Muscle layer of duodenum (tissue), 2 donors: ENCODE data around the gene SPATA2.
"Not testable (repeated sequence)": the region's sequence is repeated elsewhere in the genome, so short reads cannot be mapped to it uniquely, and the experiment has no call there.

Source experiments
- H3K27ac ChIP-seq: one replicate; pipeline ENCODE4 v1.7.0; 2013; ENCODE audit warnings: mild to moderate bottlenecking, low read length
- H3K27me3 ChIP-seq: one replicate; pipeline ENCODE4 v1.7.0; 2013; ENCODE audit warnings: low read depth, mild to moderate bottlenecking, control low read depth, low read length
- H3K36me3 ChIP-seq, 2 donors: one replicate each; pipeline ENCODE4 v1.7.0; 2013; ENCODE audit warnings: low read length in 2 of 2, control low read depth in 1 of 2, mild to moderate bottlenecking in 1 of 2; ENCODE audit not compliant: insufficient read depth in 2 of 2, control insufficient read depth in 1 of 2
- H3K4me1 ChIP-seq, 2 donors: one replicate each; pipeline ENCODE4 v1.7.0; 2013; ENCODE audit warnings: low read length in 2 of 2, mild to moderate bottlenecking in 2 of 2, control low read depth in 1 of 2, moderate library complexity in 1 of 2; ENCODE audit not compliant: insufficient read depth in 2 of 2, control insufficient read depth in 1 of 2
- H3K4me3 ChIP-seq, 2 donors: one replicate each; pipeline ENCODE4 v1.7.0; 2013; ENCODE audit warnings: low read length in 2 of 2, low read depth in 1 of 2, mild to moderate bottlenecking in 1 of 2
- H3K9me3 ChIP-seq, 2 donors: one replicate each; pipeline ENCODE4 v1.7.0; 2013; ENCODE audit warnings: low read length in 2 of 2, control low read depth in 1 of 2, mild to moderate bottlenecking in 1 of 2; ENCODE audit not compliant: control insufficient read depth in 1 of 2
- donor health status: healthy.

The SPATA2 gene, protein sequence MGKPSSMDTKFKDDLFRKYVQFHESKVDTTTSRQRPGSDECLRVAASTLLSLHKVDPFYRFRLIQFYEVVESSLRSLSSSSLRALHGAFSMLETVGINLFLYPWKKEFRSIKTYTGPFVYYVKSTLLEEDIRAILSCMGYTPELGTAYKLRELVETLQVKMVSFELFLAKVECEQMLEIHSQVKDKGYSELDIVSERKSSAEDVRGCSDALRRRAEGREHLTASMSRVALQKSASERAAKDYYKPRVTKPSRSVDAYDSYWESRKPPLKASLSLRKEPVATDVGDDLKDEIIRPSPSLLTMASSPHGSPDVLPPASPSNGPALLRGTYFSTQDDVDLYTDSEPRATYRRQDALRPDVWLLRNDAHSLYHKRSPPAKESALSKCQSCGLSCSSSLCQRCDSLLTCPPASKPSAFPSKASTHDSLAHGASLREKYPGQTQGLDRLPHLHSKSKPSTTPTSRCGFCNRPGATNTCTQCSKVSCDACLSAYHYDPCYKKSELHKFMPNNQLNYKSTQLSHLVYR

DNA sequence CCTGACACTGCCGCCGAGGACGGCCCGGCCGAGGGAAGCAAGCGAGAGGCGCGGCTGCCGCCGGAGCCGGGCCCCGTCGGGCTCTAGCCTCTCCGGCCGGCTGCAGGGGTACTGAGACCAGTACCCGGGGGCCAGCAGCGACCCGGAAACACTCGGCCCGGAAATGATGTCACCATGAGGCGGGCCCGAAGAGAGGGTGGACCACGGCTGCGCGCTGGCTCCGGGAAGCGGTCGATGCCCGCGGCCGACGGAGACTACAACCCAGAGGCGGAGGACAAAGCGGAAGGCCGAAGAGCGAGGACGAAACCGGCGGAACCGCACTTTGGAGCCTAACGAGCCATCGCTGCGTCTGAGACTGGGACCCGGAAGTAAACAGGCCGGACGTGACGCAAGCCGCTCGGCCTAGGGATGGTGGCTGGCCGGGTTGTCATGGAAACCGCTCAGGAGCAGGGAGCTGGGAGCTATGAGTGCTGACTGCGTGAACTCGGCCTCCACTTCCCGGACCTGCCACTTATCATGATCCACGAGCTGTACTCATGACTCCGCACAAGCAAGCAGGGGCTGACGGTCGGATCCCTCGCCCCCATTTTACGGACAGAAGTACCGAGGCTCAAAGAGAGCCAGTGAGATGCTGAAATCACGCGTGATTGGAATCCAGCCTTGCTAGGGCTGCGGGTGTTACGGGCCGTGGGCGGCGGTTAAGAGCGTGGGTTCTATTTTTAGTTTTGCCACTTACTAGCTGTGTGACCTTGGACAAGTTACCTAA is at the start of gene SPATA2:
Gene SPATA2, minus strand, starts transcription at position 150 of the 766 bp plus-strand sequence. CDS start 7,039 bp downstream, outside the sequence.
- Histone ChIP-seq H3K36me3 (peaks cover 0 to 6% of the 10 kb centered on the region in 2 donors), H3K27me3 (no peaks in the 10 kb centered on the region), H3K9me3 (no peaks in the 10 kb centered on the region), H3K4me1 (peaks cover 10 to 33% of the 10 kb centered on the region in 2 donors), H3K27ac (peak within 1 kb of the TSS; percentile 96), H3K4me3 (peak within 1 kb of the TSS; percentile 94 to 98)

DNA sequence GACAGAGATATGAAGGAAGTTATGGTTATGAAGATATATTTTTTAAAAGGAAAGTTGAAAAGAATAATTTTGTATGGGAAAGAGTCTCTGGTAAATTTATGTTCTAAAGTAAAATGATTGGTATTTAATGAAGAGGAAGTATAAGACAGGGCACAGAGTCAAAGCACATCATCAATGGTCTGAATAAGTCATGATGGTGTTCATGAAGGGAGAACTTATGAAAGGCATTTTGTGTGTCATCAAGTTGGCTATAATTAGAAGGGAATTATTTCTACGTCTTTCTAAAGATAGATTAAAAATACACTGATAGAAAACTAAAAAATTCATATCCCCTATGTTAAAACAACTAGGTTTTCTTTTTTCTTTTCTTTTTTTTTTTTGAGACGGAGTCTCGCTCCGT is 46.1 kb upstream of the SPATA2 start:
- H3K4me3 ChIP-seq: no peak overlapping the region
- peaks cover 0 to 23% of the 10 kb centered on the region in 2 donors for H3K36me3 ChIP-seq
- no peaks in the 10 kb centered on the region for H3K4me1 ChIP-seq
- H3K9me3 ChIP-seq: no peaks in the 10 kb centered on the region
- H3K27me3 ChIP-seq: no peaks in the 10 kb centered on the region
- no peak overlapping the region for H3K27ac ChIP-seq

DNA sequence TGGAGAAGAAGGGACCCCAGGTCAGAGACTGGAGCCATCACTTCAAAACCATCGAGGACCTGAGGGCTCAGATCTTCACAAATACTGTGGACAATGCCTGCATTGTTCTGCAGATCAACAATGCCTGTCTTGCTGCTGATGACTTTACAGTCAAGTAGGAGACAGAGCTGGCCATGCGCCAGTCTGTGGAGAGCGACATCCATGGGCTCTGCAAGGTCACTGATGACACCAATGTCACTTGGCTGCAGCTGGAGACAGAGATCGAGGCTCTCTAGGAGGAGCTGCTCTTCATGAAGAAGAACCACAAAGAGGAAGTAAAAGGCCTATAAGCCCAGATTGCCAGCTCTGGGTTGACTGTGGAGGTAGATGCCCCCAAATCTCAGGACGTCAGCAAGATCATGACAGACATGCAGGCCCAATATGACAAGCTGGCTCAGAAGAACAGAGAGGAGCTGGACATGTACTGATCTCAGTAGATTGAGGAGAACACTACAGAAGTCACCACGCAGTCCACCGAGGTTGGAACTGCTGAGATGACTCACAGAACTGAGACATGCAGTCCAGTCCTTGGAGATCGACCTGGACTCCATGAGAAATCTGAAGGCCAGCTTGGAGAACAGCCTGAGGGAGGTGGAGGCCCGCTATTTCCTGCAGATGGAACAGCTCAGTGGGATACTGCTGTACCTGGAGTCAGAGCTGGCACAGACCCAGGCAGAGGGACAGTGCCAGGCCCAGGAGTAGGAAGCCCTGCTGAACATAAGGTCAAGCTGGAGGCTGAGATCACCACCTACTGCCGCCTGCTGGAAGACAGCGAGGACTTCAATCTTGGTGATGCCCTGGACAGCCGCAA is 42.0 kb upstream of the SPATA2 start:
- not testable (repeated sequence) for H3K4me3 ChIP-seq, H3K4me1 ChIP-seq, H3K27me3 ChIP-seq, H3K27ac ChIP-seq, H3K9me3 ChIP-seq
- H3K36me3 ChIP-seq: peaks cover 29 to 57% of the 10 kb centered on the region in 2 donors

DNA sequence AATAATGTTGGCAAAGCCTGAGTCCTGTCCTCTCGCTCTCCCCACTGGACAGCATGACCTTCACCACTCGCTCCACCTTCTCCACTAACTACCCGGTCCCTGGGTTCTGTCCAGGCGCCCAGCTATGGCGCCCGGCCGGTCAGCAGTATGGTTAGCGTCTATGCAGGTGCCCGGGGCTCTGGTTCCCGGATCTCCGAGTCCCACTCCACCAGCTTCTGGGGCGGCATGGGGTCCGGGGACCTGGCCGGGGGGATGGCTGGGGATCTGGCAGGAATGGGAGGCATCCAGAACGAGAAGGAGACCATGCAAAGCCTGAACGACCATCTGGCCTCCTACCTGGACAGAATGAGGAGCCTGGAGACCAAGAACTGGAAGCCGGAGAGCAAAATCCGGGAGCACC is 41.4 kb upstream of the SPATA2 start:
- Histone ChIP-seq H3K27ac (no peak overlapping the region), H3K27me3 (no peaks in the 10 kb centered on the region), H3K36me3 (peaks cover 35 to 64% of the 10 kb centered on the region in 2 donors), H3K4me3 (no peak overlapping the region), H3K4me1 (no peaks in the 10 kb centered on the region), H3K9me3 (no peaks in the 10 kb centered on the region)

DNA sequence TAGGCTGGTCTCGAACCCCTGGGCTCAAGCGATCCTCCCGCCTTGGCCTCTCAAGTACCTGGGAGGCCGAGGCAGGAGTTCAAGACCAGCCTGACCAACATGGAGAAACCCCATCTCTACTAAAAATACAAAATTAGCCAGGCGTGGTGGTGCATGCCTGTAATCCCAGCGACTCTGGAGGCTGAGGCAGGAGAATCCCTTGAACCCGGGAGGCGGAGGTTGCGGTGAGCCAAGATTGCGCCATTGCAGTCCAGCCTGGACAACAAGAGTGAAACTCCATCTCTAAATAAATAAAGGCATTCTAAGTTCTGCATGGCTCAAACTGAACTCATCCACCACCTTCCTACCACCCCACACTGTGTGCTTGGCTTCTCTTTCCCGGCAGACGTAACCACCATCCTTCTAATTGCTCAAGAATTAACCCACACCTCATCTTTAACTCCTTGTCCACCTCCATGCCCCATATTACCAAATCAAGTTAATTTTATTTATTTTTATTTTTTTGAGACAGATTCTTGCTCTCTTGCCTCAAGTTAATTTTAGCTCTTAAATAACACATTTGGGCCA is 40.6 kb upstream of the SPATA2 start:
- H3K27ac ChIP-seq, H3K27me3 ChIP-seq, H3K4me3 ChIP-seq, H3K4me1 ChIP-seq, H3K9me3 ChIP-seq: not testable (repeated sequence)
- H3K36me3 ChIP-seq: peaks cover 41 to 71% of the 10 kb centered on the region in 2 donors

DNA sequence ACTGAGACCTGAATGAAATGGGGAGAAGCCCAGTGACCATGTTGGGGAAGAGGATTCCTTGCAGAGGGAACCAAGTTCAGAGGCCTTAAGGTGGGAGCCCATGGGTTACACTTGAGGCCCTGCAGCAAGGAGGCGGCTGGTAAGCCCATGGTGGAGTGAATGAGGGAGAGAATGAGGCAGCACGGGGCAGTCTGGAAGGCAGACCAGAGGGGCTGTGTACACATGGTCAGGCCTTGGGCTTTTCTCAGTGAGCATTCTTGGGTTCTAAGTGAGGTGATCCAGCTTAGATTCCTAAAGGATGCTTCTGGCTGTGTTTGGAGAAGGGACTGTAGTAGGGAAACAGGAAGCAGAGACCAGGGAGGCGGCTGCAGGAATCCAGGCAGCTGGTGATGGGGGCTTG is 39.8 kb upstream of the SPATA2 start:
- no peak overlapping the region for H3K4me3 ChIP-seq
- H3K4me1 ChIP-seq: no peaks in the 10 kb centered on the region
- no peaks in the 10 kb centered on the region for H3K27me3 ChIP-seq
- no peaks in the 10 kb centered on the region for H3K9me3 ChIP-seq
- no peak overlapping the region for H3K27ac ChIP-seq
- peaks cover 45 to 78% of the 10 kb centered on the region in 2 donors for H3K36me3 ChIP-seq

DNA sequence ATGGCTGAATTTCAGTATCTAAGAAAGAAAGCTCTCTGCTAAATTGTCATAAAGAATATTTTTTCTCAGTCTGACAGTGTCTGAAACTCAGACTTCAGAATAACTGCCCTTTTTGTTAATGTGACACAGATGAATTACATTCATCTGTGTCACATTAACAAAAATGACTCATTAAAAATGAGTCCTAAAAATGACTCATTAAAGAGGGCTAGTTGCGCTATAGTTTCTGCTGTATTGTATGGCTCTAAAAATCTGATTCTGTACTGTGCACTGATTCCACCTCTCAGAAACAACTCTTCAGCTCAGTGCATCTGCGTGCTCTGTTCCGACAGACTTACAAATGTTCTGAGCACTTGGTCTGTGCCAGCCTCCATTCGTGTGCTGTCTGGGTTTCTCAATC is 35.8 kb upstream of the SPATA2 start:
- H3K27ac ChIP-seq: no peak overlapping the region
- H3K9me3 ChIP-seq: no peaks in the 10 kb centered on the region
- no peaks in the 10 kb centered on the region for H3K27me3 ChIP-seq
- peaks cover 66 to 88% of the 10 kb centered on the region in 2 donors for H3K36me3 ChIP-seq
- no peak overlapping the region for H3K4me3 ChIP-seq
- peaks cover 0 to 6% of the 10 kb centered on the region in 2 donors for H3K4me1 ChIP-seq

DNA sequence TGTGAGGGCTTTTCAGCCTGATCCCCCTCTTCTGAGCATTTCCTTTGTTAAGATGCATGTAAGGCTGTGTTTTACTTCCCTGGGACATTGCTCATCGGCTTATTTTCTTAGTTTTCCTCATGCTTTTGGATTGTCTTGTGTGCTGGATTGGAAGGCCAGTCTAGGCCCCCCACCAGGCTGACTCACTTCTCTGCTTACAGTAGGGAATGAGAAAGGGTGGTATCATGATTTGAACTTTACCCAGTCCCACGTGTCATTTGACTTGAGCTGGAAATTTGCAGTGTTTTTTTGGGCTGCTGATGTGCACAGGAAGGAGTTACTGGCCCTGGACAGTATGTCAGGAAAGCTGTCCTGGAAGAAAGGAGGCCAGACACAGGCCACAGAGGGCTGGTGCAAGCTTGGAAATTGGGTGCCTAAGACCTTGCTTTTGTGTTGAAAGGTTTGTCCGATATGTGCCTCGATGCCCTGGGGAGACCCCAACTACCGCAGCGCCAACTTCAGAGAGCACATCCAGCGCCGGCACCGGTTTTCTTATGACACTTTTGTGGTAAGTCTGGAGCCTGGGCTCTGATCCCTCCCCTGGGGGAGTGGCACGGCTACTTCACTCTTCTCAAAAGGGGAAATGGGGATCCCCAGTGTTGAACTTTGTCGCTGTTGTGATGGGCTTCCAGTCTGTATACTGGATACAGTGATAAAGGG is 33.6 kb upstream of the SPATA2 start:
- H3K9me3 ChIP-seq: no peaks in the 10 kb centered on the region
- no peaks in the 10 kb centered on the region for H3K27me3 ChIP-seq
- H3K27ac ChIP-seq: no peak overlapping the region
- no peak overlapping the region for H3K4me3 ChIP-seq
- peaks cover 66 to 78% of the 10 kb centered on the region in 2 donors for H3K36me3 ChIP-seq
- H3K4me1 ChIP-seq: peaks cover 0 to 6% of the 10 kb centered on the region in 2 donors

DNA sequence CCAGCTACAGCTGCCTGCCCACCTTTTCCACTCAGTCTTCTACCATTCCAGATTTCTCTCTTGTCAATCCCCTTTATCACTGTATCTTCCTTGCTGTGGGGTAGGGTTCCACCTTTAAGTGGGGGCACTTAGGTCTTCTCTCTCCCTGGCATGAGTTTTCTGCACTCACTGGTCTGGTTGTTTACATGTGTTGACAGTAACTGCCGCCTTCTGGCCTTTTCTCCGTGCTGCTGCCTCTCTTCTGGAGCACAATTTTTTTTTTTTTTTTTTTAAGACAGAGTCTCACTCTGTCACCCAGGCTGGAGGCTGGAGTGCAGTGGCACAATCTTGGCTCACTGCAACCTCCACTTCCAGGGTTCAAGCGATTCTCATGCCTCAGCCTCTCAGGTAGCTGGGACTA is 32.8 kb upstream of the SPATA2 start:
- H3K36me3 ChIP-seq: peaks cover 61 to 73% of the 10 kb centered on the region in 2 donors

DNA sequence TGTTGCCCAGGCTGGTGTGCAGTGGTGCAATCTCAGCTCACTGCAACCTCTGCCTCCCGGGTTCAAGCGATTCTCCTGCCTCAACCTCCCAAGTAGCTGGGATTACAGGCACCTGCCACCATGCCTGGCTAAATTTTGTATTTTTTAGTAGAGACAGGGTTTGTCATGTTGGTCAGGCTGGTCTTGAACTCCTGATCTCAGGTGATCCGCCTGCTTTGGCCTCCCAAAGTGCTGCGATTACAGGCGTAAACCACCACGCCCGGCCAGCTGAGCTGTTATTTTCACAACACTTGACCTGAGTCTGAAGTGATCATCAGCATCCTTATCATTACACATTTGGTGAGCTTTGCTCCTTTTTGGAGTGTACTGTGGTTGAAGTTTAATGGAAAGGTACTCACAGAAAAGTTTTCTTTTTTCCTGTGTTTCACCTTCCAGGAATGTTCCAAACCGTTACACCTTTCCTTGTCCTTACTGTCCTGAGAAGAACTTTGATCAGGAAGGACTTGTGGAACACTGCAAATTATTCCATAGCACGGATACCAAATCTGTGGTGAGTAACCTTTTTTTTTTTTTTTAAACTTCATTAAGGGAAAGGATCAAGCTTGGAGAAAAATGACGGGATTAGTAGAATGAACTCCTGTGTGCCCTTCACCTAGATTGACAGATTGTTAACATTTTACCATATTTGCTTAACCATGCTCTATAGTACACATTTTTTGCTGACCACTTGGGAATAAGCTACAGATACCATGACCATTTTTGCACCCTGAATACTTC is 30.6 kb upstream of the SPATA2 start:
- peaks cover 0 to 6% of the 10 kb centered on the region in 2 donors for H3K4me1 ChIP-seq
- no peak overlapping the region for H3K27ac ChIP-seq
- H3K4me3 ChIP-seq: no peak overlapping the region
- peaks cover 43 to 60% of the 10 kb centered on the region in 2 donors for H3K36me3 ChIP-seq
- H3K27me3 ChIP-seq: no peaks in the 10 kb centered on the region
- H3K9me3 ChIP-seq: no peaks in the 10 kb centered on the region

More for the DNA sequence above, 32.8 kb upstream of the SPATA2 start:
- Histone ChIP-seq H3K4me3 (no peak overlapping the region), H3K4me1 (peaks cover 0 to 6% of the 10 kb centered on the region in 2 donors), H3K27ac (no peak overlapping the region), H3K9me3 (no peaks in the 10 kb centered on the region), H3K27me3 (no peaks in the 10 kb centered on the region)
